ENCODE results near the gene LRRC7.
"Not testable (repeated sequence)": the region's sequence is repeated elsewhere in the genome, so short reads cannot be mapped to it uniquely, and the experiment has no call there.

LRRC7 gene

GRCh38 chr1:69911301-69911801 lies 343.6 kb downstream of the LRRC7 start:
- DNase-seq: no peak

GRCh38 chr1:69913977-69914376 lies 346.3 kb downstream of the LRRC7 start:
- DNase-seq: no peak

DNA sequence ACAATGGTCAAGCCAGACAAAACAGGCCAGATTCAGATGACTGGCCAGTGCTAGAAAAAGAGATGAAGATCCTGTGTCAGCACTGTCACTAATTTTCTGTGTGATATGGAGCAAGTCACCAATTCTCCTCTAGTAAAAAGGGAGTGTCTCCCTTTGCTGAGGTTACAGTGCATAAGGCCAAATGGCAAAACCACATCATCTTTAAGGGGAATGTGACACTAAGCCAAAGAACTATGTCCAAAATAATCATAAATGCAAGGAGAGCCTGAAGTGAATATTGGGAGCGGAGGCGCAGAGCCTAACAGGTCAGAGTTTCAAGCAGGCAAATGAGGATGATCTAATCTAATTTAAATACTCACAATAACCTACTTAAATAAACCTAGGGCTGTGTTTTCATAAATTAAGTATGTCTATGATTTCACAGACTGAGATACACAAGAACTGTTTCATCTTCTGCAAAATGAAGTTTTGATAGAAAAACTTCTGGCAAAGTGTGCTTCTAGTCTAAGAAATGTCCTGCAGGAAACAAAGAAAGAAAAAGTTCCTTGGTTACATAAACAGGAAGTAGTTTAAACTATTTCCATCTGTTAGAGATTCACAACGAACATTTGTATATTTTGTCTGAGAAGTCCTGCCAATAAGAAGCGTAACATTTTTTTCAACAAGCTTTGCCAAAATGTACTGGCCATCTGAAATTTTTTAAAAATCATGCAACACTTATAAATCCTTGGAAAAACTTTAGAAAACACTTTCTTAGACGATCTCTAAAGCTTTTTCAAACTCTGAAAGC lies 347.4 kb downstream of the LRRC7 start:
- no peak for DNase-seq

DNA sequence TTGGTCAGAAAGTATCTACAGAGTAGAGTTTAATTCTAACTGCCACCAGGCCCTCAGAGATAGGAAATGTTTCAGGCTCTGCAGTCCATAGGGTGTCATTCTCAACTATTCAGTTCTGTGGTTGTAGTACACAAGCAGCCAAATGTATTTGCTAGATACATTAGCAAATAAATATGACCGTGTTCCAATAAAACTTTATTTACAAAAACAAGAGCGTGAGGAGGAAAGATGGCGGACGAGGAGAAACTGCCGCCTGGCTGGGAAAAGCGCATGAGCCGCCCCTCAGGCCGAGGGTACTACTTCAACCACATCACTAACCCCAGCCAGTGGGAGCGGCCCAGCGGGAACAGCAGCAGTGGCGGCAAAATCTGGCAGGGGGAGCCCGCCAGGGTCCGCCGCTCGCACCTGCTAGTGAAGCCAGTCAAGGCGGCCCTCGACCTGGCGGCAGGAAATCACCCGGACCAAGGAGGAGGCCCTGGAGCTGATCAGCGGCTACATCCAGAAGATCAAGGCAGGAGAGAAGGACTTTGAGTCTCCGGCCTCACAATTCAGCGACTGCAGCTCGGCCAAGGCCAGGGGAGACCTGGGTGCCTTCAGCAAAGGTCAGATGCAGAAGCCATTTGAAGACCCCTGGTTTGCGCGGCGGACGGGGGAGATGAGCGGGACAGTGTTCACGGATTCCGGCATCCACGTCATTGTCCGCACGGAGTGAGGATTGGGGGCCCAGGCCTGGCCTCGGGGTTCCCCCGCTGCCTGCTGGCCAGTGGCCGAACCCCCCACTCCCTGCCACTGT lies 351.6 kb downstream of the LRRC7 start:
- no peak for DNase-seq

DNA sequence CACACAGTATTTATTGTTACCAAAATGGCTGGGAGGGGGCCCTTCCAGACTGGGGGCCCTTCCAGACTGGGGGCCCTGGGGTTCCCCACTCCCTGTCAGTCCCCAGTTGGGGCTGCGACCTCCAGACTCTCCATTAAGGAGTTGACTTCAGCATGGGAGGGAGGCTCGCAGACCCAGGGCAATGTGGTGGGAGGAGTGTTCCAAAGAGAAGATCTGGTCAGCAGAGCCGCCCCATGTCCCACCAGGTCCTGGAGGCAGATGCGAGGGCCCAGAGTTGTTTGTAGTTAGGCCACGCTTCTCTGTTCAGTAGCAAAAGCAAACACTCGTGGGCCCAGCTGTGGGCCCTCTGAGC lies 352.2 kb downstream of the LRRC7 start:
- DNase-seq: no peak

GRCh38 chr1:69920426-69920825 lies 352.7 kb downstream of the LRRC7 start:
- no peak for DNase-seq

DNA sequence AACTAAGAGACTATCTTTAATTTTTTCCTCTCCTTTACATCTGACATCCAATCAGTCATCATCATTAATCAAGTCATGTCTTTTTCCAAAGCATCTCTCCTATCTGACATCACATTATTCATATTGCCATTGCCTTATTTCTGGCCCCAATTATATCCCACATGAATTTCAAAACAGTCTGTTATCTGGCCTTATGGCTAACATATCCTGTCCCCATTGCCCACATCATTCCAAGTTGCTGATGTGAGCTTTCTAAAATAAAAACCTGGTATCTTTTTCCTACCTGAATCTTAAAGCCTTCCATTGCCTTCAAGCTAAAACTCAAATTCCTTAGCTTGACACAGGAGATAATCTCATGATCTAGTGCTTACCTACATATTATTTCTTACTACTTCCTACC lies 353.8 kb downstream of the LRRC7 start:
- DNase-seq: no peak

GRCh38 chr1:69928234-69928633 lies 360.5 kb downstream of the LRRC7 start:
- not testable (repeated sequence) for DNase-seq

DNA sequence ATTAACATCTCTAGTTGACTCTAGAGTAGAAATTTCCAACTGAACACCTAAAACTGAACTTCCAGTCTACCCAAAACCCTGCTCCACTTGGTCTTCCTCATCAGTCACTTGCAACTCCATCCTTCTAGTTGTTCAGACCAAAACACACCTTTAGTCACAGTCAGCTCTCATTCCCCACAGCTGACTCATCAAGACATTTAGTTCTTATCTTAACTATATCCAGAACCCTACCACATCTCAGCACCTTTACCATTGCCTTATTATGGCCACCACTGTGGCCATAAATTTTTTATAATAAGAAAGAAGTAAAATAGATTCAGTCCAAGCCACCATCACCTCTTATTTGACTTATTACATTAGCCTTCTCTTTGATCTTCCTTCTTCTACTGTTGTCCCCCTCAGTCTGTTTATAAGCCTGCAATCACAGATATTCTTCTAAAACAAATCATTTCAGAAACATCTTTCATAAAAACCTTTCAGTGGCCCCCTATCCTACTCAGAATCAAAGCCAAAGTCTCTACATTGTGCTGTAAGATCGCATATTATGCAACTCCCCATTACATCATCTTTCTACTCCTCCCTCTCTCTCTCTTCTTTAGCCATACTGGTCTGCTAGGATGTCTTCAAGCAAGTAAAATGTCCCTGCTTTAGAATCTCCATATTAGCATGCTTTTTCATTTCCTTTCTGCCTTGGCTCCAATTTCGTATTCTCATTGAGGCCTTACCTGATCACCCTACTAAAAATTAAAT lies 361.8 kb downstream of the LRRC7 start:
- no peak for DNase-seq

GRCh38 chr1:69930396-69930795 lies 362.7 kb downstream of the LRRC7 start:
- no peak for DNase-seq

GRCh38 chr1:69932760-69933159 lies 365.0 kb downstream of the LRRC7 start:
- no peak for DNase-seq

GRCh38 chr1:69940231-69940630 lies 372.5 kb downstream of the LRRC7 start:
- DNase-seq: no peak

GRCh38 chr1:69940816-69941215 lies 373.1 kb downstream of the LRRC7 start:
- DNase-seq: no peak

DNA sequence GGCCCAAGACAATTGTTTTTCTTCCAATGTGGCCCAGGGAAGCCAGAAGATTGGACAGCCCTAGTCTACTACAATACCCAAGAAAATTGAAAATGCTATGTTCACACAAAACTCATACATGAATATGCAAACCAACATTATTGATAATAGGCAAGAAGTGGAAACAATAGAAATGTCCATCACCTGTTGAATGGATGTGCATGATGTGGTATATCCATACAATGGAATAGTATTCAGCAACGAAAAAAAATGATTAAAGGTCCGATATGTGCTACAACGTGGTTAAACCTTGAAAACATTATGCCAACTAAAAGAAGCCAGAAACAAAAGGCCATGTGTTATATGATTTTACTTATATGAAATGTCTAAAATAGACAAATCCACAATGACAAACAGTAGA lies 375.3 kb downstream of the LRRC7 start:
- no peak for DNase-seq

- DNase-seq: no peak
These were observed 379.2 kb downstream of the LRRC7 start for GRCh38 chr1:69946935-69947334.

DNA sequence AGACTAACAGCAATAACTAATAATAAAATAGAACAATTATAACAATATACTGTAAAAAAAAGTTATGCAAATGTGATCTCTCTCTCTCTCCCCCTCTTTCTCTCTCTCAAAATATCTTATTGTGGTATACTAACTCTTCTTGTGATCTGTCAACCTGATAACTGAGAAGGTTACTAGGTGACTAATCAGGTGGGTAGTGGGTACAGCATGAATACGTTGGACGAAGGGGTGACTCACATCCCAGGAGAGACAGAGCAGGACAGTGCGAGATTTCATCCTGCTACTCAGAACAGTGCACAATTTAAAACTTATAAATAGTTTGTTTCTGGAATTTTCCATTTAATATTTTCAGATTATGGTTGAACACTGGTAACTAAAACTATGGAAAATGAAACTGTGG lies 380.1 kb downstream of the LRRC7 start:
- DNase-seq: no peak

- no peak for DNase-seq
These were observed 385.0 kb downstream of the LRRC7 start for GRCh38 chr1:69952676-69953075.

- DNase-seq: not testable (repeated sequence)
These were observed 394.7 kb downstream of the LRRC7 start for GRCh38 chr1:69962452-69962851.

DNA sequence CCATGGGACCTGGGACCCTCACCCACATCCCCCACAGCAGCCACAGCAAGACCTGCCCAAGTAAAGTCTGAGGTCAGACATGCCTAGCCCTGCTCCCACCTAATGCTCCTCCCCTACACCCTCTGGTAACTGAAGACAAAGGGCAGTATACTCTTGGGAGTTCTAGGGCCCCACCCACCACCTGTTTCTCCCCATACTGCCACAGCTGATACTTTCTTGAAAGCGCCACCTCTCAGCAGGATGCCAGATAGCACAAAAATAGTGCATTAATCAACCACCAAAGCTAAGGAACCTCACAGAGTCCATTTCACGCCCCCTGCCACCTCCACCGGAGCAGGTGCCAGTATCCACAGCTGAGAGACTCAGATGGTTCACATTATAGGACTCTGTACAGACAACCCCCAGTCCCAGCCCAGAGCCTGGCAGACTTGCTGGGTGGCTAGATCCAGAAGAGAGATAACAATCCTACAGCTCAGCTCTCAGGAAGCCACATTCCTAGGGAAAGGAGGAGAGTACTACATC lies 399.6 kb downstream of the LRRC7 start:
- no peak for DNase-seq

DNA sequence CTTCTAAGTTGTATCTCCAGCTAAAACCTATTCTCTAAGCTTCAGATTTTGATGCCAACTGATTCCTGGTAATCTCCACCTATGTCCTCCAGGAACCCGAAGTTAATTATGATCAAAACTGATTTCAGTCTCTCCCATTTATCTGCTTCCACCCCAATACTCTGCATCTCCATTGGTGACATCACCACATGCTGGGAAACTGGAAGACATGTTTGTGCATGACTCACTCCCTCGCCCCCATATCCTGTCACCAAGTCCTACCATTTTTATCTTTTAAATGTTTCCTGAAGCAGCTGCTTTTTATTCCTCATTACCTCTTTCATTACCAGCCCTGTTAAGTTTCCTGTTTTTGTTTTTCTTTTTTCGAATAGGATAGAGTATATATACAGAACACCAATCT lies 409.2 kb downstream of the LRRC7 start:
- no peak for DNase-seq

DNA sequence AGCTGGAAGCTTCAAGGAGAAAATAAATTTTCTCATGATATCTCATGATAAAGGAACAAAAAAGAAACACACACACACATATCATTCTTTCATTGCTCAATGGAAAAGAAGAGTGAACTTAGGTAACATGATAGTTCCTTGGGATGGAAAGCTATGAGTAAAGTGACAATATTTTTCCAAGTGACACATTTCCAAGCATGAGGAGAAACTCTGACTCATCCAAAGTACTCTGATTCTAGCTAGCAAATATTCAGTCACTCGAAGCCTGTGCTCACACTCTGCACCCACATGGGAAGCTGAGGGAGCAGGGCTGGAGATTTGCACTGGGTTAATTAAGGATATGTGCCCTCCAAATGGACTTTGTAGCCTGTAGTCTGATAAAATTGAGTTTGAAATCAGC lies 415.3 kb downstream of the LRRC7 start:
- DNase-seq: no peak

- DNase-seq: no peak
These were observed 417.7 kb downstream of the LRRC7 start for GRCh38 chr1:69985376-69985775.

DNA sequence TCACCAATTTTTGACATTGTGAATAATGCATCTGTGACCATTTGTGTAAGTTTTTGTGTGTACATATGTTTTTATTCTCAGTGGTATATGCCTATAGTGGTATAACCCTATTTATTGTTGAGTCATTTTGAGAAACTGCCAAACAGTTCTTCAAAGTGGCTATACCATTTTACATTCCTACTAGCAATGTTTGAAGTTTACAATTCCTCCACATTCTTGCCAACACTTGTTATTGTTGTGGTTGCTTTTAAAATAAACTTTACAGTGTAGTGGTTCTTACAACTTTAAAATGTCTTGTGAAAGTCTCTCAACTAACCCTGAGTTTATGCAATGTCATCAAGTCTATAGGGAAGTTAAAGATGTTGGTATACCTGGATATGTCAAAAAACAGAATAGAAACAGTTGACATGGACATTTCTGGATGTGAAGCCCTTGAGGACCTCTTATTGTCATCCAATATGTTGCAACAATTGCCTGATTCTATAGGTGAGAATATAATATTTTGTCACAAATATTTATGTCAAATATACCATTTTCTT lies 418.2 kb downstream of the LRRC7 start:
- DNase-seq: no peak
